ENCODE data around the gene GFRA4.
"Not testable (repeated sequence)": the region's sequence is repeated elsewhere in the genome, so short reads cannot be mapped to it uniquely, and the experiment has no call there.

Gene GFRA4

DNA sequence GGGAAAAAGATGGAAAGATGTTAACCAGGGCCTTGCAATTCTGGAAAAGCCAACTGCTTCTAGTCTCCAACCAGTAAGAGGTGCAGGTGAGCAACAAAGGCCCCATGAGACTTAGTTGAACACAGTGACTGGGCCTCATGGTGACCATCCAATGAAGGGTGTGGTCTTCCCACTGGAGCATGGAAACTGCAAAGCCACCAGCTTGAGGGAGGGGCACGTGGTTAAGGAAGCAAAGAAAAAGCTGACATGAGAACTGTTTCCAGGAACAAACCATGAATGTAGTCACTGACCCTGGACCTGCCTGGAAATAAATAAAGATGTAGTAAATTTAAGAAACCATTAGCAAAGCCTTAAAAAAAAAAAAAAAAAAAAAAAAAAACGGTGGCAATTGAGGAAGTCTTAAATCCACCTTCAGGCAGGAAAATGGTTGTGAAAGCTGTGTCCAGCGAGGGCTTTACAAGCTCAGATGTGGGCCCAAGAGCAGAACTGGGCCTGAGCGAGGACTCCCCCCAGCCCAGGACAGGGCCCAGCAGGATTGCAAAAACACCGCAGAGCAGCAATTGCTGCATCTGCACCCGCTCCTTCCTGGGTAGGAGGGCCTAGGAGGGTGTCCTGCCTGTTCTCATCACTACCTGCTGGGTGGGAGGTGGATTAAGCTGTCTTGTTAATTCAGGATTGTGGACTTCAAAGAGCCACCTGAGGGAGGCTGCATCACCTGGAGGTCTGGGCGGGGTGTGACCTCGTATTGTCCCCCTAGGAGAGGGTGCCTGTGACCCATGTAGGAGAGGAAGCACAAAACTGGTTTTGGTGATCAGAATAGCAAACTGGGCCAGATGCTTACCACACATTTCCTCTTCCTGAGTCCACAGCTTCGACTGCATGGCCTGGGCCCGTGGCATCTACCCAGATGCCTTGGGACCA lies 10.3 kb downstream of the GFRA4 start:
- DNase-seq = peak; percentile 32

DNA sequence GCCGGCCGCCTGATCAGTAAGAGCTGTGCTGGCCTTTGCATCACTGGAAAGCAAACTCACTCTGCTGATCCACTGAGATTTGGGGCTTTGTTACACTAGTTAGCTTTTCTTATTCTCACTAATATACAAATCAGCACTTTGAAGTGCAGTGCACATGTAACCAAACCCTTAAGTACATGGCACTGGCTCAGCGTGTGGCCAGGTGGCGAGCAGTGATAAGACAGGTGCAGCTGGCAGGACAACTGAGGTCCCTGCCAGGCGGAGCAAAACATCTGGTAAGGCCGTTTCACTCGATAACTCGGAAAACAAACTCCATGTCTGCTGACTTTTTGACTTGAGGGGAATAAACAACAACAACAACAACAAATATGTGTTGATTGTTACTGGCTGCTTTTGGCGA lies 11.0 kb downstream of the GFRA4 start:
- no peak for DNase-seq

DNA sequence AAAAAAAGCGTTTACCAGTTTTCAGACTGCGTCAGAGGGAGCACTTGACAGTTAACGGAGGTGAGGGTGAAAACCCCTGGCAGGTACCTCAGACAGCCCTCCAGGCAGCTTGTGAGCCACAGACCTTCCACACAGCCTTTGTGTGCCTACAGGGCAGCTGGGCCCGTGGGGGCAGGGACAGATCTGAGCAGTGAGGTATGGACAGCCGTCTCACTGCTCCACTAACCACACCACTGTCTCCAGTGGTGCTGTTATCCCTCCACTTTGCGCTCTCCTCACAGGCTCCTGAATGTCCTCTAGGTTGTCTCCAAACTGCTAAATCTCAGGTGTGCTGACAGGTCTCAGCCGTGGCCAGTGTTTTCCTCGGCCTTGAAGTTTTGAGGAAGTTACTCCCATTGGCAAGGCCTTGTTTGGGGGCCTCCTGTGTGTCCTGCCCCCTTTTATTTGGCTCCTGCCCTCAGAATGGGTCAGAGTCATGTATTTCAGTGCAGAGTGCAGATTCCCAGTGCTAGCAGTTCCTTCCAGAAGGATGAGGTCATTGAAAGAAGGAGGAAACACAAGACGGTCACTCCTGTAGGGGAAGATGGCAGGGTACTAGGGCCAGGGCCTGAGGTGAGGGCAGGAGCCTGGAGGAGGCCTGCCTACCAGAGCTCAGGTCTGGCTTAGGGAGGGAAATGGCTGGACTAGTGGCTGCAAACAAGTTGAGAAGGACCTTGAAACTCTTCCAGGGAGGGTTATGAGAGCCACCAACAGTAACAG lies 11.8 kb downstream of the GFRA4 start:
- DNase-seq = no peak

- DNase-seq = no peak
Measured at GRCh38 chr20:3648951-3649350, 14.2 kb downstream of the GFRA4 start.

GRCh38 chr20:3647473-3647872 lies 15.7 kb downstream of the GFRA4 start:
- DNase-seq = no peak

DNA sequence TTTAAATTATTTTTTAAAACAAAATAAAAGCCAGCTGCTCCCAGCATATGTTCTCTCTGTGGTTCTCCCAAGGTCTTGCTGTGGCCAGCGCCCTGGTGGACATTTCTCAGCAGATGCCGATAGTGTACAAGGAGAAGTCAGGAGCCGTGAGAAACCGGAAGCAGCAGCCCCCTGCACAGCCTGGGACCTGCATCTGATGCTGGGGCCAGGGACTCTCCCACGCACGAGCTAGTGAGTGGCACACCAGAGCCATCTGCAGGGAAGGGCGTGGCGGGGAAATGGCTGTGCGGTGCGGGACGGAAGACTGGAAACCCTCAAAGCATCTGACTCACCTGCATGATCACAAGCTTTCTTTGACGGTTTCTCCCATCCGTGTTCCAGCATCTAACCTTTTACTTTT lies 16.5 kb downstream of the GFRA4 start:
- no peak for DNase-seq

DNA sequence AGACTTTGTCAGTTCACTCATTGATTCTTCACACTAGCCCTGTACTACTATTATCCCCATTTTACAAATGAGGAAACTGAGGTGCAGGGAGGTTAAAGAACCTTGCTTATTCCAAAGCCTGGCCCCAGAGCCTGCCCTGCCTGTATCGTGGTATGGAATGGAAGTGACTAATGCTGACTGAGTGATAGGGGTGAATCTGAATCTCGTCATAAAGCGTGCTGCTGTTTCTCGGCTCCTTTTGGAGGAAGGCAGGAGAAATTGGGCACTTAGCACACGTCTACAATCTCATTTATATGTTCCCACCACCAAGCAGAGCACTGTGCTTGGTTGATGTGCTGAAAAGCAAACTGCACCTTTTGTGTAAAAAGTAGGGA lies 17.1 kb downstream of the GFRA4 start:
- DNase-seq = no peak

DNA sequence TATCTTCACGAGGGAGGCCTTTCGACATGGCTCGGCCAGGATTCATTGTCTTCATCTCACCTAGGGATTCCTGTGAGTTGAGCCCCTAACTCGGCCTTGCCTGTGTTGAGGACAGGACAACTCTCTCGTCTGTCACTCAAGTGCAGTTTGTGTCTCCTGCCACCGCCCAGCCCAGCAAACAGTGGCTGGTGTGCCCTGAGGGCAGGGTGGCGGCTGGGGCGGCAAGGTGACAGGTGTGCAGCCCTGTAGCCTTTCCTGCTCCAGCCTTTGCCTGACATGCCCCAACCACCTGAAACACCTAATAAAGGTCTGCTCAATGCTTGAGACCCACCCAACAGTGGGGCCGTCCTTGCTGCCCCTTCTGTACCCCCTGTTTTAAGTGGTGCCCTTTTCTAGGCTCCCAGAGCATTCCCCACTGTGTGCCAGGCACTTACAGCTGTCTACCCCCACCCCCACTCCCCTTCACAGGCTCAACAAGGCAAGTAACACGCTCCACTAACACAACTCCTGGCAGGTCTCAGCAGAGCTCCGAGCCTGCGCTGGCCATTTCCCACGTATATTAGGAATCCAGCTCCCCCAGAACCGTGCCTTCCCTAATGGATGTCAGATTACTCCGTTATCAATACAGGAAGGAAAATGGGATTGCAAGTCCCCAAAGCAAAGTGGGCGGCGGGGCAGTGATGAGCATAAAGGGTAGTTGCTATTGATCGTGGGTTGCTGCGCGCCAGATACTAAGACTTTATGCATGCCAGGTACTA lies 17.7 kb downstream of the GFRA4 start:
- DNase-seq = no peak

GRCh38 chr20:3640259-3640658 lies 22.9 kb downstream of the GFRA4 start:
- no peak for DNase-seq

GRCh38 chr20:3635346-3635745 lies 27.9 kb downstream of the GFRA4 start:
- DNase-seq = no peak

- DNase-seq = no peak
Measured at GRCh38 chr20:3633913-3634478, 29.2 kb downstream of the GFRA4 start.

DNA sequence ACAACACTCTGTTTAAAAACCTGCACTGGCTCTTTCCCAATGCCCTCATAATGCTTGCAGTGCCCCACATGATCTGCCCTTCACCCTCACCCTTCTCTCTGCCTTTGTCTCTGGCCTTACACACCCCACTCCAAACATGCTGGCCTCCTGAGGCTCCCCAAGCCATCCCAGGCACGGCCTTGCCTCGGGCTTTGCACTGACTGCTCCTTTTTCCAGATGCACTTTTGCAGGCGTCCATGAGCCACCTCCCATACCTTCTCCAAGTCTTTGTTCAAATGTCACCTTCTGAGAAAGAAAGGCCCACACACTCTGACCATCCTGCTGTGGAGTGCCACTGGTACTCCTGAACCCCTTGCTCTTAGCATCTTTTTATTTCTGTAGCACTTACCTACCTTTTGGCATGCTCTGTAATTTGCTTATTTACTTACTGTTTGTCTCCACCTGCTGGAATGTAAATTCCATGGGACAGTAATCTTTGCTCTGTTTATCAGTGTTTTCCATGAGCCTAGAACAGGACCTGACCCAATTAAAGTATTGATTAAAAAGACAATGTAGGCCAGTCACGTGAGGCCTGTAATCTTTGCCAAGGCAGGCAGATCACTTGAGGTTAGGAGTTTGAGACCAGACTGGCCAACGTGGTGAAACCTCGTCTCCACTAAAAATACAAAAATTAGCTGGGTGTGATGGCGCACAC lies 30.7 kb downstream of the GFRA4 start:
- no peak for DNase-seq

DNA sequence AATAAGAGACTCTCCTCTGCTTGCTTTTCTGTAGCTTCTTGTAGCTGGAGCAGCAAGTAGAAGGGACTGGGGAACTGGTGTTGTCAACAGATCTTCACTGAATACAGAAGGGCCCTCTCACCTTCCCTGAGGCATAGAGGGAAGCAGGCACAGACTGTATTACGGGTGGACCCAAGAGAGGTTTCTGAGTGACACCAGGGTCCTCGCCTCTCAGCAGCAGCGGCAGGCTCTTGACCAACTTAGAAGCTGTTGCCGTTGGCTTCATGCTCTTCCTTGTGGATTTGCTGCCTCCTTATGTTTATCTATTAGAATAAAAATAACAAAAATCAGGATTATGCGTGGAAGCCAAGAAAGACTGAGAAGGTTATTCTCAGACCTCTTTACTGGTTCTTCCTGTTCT lies 31.7 kb downstream of the GFRA4 start:
- DNase-seq = no peak

DNA sequence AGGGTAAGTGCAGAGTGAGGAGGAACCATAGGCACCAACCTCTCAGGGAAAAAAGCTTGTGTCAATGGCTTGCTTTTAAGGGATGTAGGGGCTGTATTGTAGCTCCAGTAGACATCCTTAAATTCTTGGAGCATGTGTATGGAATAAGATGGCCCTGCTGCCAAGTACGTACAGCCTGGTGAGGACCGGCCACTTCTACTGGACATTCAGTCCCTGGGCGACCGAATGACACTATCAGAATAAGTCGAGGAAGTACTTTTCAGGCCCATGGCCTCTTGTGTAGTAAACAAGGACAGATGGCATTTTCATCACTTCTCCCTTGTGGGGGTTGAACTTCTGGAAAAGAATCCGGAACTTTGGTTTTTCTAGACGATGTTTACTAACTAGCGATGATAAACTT lies 32.8 kb downstream of the GFRA4 start:
- no peak for DNase-seq

DNA sequence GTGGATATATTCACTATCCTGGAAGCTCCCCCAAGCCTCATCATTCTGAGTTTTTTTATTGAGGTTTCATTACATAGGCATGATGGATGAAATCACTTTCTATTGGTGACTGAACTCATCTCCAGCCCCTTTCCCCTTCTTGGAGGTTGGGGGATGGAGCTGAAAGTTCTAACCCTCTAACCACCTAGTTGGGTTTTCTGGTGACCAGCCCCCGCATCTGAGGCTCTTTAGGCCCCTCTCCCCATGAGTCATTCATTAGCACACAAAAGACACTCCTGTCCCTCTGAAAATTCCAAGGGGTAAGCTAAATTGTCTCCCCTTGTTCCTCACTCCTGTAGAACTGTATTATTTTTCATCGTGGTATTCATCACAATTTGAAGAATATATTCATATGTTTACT lies 33.3 kb downstream of the GFRA4 start:
- DNase-seq = no peak

DNA sequence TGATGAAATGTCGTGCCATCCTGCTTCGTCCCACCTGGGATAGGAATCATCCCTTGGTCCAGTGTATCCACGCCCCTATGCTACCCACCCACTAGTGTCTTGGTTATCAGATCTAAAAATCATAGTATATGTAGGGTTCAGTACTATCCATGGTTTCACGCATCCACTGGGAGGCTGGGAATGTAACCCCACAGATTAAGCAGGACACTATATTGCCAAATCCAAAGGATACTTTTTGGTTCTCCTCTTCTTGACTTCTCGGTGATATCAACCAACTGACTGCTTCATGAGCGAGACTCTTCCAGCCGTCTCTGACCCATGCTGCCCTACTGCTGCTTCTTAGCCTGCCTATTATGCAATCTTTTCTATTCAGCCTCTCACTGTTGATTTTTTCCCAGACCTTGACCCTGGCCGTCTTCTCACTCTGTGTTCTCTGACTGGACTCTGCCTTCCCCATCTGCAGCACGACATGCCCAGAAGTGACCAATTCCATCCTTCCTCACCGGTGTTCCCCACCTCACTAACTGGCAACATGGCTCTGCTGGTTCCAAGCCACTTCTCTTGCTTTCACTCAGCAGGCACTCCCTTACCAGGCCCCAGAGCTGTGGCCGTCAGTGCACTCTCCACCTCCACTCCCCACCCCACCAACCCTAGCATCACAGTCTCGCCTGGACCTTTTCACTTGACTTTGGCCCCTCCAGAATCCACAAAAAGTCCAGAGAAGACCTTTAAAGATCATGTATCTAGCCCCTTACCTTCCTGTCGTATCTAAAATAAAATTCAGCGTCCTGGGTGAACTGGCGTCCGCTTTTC lies 34.5 kb downstream of the GFRA4 start:
- no peak for DNase-seq

GRCh38 chr20:3627476-3627875 lies 35.7 kb downstream of the GFRA4 start:
- no peak for DNase-seq

GRCh38 chr20:3622406-3622805 lies 40.8 kb downstream of the GFRA4 start:
- no peak for DNase-seq

GRCh38 chr20:3621111-3621510 lies 42.1 kb downstream of the GFRA4 start:
- no peak for DNase-seq

DNA sequence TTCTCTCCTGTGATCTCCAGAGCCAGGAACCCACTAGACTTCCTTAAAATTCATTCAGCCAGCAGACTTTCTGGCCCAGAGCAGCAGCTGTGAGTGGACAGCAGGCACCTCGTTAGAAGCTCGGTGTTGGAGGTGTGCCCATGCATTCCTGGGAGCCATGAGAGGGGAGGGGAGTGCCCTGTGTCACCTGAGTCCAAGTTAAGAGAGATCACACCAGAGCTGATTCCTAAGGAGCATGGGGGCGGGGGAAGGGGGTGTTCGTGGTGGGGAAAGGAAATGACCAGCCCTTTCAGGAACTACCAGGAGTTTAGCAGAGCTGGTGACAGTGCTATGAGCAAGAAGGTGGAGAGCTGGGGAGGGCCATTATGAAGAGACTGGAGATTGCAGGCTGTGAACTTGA lies 46.9 kb downstream of the GFRA4 start:
- DNase-seq = no peak

DNA sequence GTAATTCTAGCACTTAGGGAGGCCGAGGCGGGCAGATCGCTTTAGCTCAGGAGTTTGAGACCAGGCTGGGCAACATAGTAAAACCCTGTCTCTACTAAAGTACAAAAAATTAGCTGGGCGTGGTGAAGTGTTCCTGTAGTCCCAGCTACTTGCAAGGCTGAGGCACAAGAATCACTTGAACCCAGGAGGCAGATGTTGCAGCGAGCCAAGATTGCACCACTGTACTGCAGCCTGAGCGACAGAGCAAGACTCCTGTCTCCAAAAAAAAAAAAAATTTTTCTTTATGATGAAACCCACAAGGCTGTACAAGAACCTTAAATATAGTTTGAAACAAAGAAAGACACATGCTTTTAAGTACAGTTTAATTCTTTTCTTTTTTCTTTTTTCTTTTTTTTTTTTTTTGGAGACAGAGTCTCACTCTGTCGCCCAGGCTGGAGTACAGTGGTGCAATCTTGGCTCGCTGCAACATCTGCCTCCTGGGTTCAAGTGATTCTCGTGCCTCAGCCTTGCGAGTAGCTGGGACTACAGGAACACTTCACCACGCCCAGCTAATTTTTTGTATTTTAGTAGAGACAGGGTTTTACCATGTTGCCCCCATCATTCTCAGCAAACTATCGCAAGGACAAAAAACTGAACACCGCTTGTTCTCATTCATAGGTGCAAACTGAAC lies 47.9 kb downstream of the GFRA4 start:
- not testable (repeated sequence) for DNase-seq

Data from activated CD8-positive, alpha-beta memory T cell treated with anti-CD3 and anti-CD28 coated beads for 24 hours (primary cell).